Muscle of arm (tissue), 14 donors: ENCODE data around the gene C1orf167. TPM values are rescaled to one million over a fixed set of nuclear protein-coding genes. Genes with fewer than 3 reads are reported as not detected.

Experiments
- DNase-seq: peaks from one replicate; pipeline ENCODE4 v3.0.0-alpha.2; 2013
- long read RNA-seq, 11 donors: transcript quantifications; one replicate each; lab custom pipeline, GENCODE V29; 2026
- polyA plus RNA-seq, 12 donors: library from polyadenylated mRNA; unstranded; fragments of 120-200 nt; gene quantifications; one replicate each; pipeline ENCODE4 v1.2.1, GENCODE V29; 2013; ENCODE audit not compliant: insufficient read length in 12 of 12

The C1orf167 gene
- 10 to 100 TPM in 1 of 12 donors, 1 to 10 TPM in 9, not detected in 2; 1.8 to 10.6 (median 5.7) TPM for polyA plus RNA-seq
- long read RNA-seq, donor 1, result 0 reads
- long read RNA-seq, donor 2, partial matches to known transcripts, result 0 of 15 reads
- long read RNA-seq, donor 2, other reads (novel, unspliced or antisense), result 11 of 15 reads
- long read RNA-seq, donor 3, partial matches to known transcripts, result 0 of 2 reads
- long read RNA-seq, donor 3, other reads (novel, unspliced or antisense), result 0 of 2 reads
- long read RNA-seq, donor 4, result 0 reads
- long read RNA-seq, donor 5, result 0 reads
- long read RNA-seq, donor 6, partial matches to known transcripts, result 0 of 8 reads
- long read RNA-seq, donor 6, other reads (novel, unspliced or antisense), result 8 of 8 reads
- long read RNA-seq, donor 7, partial matches to known transcripts, result 0 of 8 reads
- long read RNA-seq, donor 7, other reads (novel, unspliced or antisense), result 7 of 8 reads
- long read RNA-seq, donor 8, partial matches to known transcripts, result 0 of 3 reads
- long read RNA-seq, donor 8, other reads (novel, unspliced or antisense), result 0 of 3 reads
- long read RNA-seq, donor 9, result 0 reads
- long read RNA-seq, donor 10, partial matches to known transcripts, result 0 of 8 reads
- long read RNA-seq, donor 10, other reads (novel, unspliced or antisense), result 7 of 8 reads
- long read RNA-seq, donor 11, partial matches to known transcripts, result 0 of 15 reads
- long read RNA-seq, donor 11, other reads (novel, unspliced or antisense), result 12 of 15 reads

- DNase-seq, result no peak
These were observed at the start of gene C1orf167 for GRCh38 chr1:11761988-11762406. TSS of gene C1orf167 (plus strand) at chr1:11762193. CDS start at chr1:11764401, 2,208 bp downstream.

GRCh38 chr1:11712285-11712684, 49.7 kb upstream of the C1orf167 start:
- no peak for DNase-seq

- no peak for DNase-seq
These were observed 48.9 kb upstream of the C1orf167 start for GRCh38 chr1:11713095-11713494.

GRCh38 chr1:11714831-11715575, 47.0 kb upstream of the C1orf167 start:
- no peak for DNase-seq

GRCh38 chr1:11719313-11720032, 42.5 kb upstream of the C1orf167 start:
- DNase-seq, result peak; percentile 78

- no peak for DNase-seq
These were observed 42.0 kb upstream of the C1orf167 start for GRCh38 chr1:11720033-11720376.

GRCh38 chr1:11720525-11720924, 41.5 kb upstream of the C1orf167 start:
- no peak for DNase-seq

GRCh38 chr1:11721311-11721710, 40.7 kb upstream of the C1orf167 start:
- DNase-seq, result no peak

GRCh38 chr1:11722538-11722937, 39.5 kb upstream of the C1orf167 start:
- DNase-seq, result no peak

GRCh38 chr1:11725616-11726015, 36.4 kb upstream of the C1orf167 start:
- DNase-seq, result no peak

GRCh38 chr1:11727119-11727518, 34.9 kb upstream of the C1orf167 start:
- DNase-seq, result no peak

GRCh38 chr1:11728126-11728806, 33.7 kb upstream of the C1orf167 start:
- DNase-seq, result no peak

GRCh38 chr1:11729155-11729497, 32.9 kb upstream of the C1orf167 start:
- DNase-seq, result no peak

- DNase-seq, result no peak
These were observed 32.2 kb upstream of the C1orf167 start for GRCh38 chr1:11729498-11730428.

GRCh38 chr1:11730429-11730891, 31.5 kb upstream of the C1orf167 start:
- DNase-seq, result no peak

- DNase-seq, result peak; percentile 90
These were observed 30.2 kb upstream of the C1orf167 start for GRCh38 chr1:11731691-11732283.

GRCh38 chr1:11733306-11733705, 28.7 kb upstream of the C1orf167 start:
- no peak for DNase-seq

- no peak for DNase-seq
These were observed 26.5 kb upstream of the C1orf167 start for GRCh38 chr1:11735531-11735853.

- peak; percentile 97 for DNase-seq
These were observed 25.9 kb upstream of the C1orf167 start, which contains the start of gene AGTRAP for GRCh38 chr1:11735854-11736745. TSS of gene AGTRAP (plus strand) at chr1:11736136. CDS start at chr1:11736209, 73 bp downstream.
